Muscle of back (tissue), 11 donors: Measurements from ENCODE around the gene PDSS2. TPM values are rescaled to one million over a fixed set of nuclear protein-coding genes. Genes with fewer than 3 reads are reported as not detected.

Source experiments
- DNase-seq, 3 donors: peaks; one replicate each; pipeline versions ENCODE4 v3.0.0 to v3.0.0-alpha.2; 2013
- polyA plus RNA-seq, 10 donors: library from polyadenylated mRNA; unstranded; fragments of 120-200 nt; gene quantifications; one replicate each; pipeline ENCODE4 v1.2.1, GENCODE V29; 2013; ENCODE audit not compliant: insufficient read length in 10 of 10

The PDSS2 gene
- polyA plus RNA-seq, 10 donors, result 7.5 to 10.2 (median 8.4) TPM

GRCh38 chr6:107421696-107422256 lies 37.6 kb downstream of the PDSS2 start:
- no peak for DNase-seq

GRCh38 chr6:107419733-107420132 lies 39.6 kb downstream of the PDSS2 start:
- DNase-seq, result peak in 2 of 3 donors; percentile 4 to 15

DNA sequence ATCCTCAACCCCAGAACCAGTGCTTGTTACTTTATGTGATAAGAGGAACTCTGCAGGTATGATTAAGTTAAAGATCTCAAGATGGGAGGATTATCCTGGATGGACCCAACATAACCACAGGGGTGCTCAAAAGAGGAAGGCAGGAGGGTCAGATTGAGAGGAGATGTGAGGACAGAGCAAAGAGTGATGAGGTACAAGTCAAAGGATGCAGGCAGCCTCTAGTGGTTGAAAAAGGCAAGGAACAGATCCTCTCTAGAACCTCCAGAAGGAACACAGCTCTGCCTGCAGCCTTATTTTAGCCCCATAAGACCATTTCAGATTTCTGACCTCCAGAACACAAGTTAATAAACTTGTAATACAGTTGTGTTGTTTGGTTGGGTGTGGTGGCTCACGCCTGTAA lies 41.2 kb downstream of the PDSS2 start:
- no peak for DNase-seq

GRCh38 chr6:107416145-107416544 lies 43.2 kb downstream of the PDSS2 start:
- no peak for DNase-seq

DNA sequence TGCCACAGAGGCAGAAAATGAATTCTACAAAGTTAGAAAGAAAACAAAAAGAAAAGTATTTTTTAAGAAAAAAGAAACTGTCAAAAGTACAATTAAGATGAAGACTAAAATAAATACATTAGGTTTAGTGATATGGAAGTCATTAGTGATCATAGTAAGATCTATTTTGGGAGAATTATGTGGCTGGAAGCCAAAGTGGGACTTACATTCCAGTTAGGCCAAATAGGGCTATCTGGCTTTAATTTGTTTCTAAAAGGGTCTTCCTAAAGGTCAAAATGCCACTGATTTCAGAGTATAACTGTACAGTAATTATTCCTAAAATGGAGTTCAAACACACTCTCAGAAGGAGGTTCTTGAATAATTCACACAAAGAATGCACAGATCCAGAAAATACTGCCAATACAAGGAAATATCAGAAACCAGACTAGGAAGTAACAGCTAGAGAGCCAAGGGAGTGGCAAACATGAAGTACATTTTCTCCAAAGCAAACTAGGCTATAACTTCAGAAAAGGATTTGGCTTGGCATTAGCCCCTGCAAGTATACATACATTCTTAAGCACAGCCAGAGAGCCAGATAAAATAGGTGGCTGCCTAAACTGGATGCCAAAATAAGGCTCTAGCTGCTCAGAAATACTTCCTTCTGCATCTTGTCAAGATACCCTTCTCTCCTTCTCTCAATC lies 45.3 kb downstream of the PDSS2 start:
- peak; percentile 27 to 45 (median 32) for DNase-seq

DNA sequence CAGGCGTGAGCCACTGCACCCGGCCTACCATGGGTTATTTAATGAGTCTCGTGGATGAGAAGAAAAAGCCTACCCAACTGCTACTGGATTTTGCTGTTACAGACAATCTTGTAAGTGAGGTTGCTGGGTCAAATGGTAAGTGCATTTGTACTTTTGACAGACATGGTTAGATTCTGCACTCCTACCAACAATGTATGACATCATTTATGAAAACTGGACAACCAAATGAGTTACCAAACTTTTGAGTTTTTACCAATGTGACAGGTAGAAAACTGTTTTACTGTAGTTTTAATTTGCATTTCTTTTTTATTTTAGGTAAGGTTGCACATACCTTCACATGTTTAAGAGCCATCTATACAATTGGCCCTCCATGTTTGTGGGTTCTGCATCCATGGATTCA lies 48.2 kb downstream of the PDSS2 start:
- DNase-seq, result no peak

DNA sequence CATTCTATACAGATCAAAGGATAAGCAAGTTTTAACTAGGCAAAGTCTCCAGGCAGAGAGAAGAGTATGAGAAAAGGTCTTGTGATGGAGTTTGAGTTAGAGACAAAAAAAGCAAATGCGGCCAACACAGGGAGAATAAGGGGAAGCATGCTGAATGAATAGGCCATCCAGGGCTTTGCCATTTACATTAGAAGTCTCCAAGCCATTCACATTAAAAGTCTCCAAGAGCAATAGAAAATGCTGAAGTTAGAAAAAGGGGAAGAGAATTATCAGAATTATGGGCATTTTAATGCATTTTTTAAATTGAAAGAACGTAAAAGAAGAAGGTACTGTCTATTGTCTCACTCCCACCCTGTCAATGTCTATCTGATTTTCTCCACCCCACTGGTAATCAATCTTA lies 49.4 kb downstream of the PDSS2 start:
- no peak for DNase-seq

- DNase-seq, result no peak
Measured at GRCh38 chr6:107408714-107409113, 50.6 kb downstream of the PDSS2 start.

DNA sequence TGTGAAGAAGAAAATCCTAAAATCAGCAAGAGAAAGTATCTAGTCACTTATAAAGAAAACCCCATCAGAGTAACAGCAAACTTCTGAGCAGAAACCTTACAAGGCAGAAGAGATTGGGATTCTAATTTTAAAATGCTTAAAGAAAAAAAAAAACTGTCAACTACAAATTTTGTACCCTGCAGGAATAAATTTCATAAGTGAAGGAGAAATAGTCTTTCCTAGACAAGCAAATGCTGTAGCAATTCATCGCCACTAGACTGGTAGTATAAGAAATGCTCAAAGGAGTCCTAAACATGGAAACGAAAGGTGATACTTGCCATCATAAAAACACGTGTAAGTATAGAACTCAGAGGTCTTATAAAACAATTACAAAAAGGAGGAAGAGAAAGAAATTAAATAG lies 54.4 kb downstream of the PDSS2 start:
- DNase-seq, result no peak

DNA sequence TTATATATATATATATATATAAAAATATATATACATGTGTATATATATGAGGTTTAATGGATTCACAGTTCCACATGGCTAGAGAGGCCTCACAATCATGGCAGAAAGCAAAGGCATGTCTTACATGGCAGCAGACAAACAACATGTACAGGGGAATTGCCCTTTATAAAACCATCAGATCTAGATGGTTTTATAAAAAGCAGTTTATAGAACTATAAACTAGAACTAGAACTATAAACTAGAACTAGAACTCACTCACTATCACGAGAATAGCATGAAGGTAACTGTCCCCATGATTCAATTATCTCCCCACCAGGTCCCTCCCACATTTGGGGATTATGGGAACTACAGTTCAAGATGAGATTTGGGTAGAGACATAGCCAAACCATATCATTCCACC lies 56.8 kb downstream of the PDSS2 start:
- DNase-seq, result no peak

DNA sequence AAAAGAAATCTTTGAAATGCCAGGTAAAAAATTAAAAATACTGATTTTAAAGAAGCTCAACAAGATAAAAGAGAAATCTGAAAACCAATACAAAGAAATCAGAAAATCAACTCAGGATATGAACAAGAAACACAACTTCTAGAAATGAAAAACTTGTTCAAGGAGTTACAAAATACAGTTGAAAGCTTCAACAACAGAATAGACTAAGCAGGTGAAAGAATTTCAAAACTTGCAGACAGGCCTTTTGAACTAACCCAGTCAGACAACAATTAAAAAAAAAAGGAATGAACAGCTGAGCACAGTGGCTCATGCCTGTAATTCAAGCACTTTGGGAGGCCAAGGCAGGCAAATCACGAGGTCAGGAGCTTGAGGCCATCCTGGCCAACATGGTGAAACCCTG lies 57.8 kb downstream of the PDSS2 start:
- no peak for DNase-seq

GRCh38 chr6:107400616-107401147 lies 58.7 kb downstream of the PDSS2 start:
- no peak for DNase-seq

GRCh38 chr6:107399935-107400334 lies 59.4 kb downstream of the PDSS2 start:
- DNase-seq, result no peak

GRCh38 chr6:107398001-107398400 lies 61.4 kb downstream of the PDSS2 start:
- DNase-seq, result no peak

GRCh38 chr6:107396211-107396610 lies 63.2 kb downstream of the PDSS2 start:
- no peak for DNase-seq

- DNase-seq, result no peak
Measured at GRCh38 chr6:107392069-107392468, 67.3 kb downstream of the PDSS2 start.

DNA sequence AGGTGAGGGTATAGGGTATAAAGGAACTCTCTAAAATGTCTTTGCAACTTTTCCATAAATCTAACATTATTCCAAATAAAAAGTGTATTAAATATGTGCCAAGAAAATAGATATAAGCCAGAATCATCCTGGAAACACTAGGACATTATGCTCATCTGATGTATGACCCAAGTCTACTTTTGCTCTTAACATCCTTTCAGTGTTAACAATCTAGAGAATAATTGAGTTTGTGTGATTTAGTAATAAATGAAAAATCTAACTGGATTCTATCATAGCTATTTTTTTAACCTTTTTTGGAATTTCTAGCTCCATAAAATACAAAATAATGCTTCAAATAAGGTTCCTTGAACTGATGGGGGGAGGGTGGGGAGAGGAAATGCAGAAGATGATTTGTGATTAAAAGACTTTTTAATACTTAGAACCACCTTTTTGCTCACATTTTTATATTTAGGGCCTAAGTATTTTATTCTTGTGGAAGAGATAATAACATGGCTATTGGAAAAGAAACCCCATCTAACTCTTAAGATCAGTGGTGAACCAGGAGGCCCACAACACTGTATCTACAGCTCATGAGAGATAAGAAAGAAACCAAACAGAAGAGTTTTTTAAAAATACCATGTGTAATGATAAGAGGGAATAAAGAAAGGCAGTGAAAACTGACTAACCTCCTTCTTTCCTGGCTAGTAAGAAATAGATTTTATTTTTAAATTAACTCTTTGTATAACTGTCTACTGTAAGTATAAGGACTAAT lies 68.5 kb downstream of the PDSS2 start:
- no peak for DNase-seq

DNA sequence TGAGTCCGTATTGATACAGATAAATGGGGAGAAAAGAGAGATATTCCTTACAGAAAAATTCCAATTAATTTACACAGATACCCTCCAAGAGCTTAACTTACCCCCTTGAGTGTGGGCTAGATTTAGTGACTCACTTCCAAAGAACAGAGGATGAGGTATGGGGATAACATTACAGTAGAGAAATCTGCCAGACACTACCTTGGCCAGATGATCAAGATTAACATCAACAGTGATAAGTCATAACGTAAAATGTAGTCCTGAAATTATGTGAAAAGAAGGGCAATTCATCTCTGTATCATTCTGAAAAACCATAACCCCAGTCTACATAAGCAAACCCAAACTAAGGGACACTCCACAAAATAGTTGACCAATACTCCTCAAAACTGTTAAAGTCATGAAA lies 69.3 kb downstream of the PDSS2 start:
- DNase-seq, result no peak

DNA sequence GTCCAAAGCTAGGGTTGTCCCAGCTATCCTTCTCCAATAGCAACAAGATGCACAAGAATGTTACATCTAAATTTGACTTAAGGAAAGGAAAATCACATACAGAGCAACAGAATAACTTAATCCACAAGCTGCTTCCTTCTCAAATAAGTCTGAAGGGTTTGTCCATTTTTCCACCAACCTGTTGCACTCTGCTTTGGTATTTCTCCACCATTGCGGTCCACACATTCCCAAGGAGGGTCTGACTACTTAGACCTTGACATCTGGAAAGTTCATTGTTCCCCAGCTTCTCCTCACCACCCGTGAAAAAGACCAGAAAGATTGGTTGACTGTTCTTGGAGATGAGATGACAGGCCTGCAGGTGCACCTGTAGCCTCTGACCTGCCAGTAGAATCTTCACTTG lies 72.5 kb downstream of the PDSS2 start:
- DNase-seq, result no peak

- DNase-seq, result no peak
Measured at GRCh38 chr6:107386340-107386739, 73.0 kb downstream of the PDSS2 start.

DNA sequence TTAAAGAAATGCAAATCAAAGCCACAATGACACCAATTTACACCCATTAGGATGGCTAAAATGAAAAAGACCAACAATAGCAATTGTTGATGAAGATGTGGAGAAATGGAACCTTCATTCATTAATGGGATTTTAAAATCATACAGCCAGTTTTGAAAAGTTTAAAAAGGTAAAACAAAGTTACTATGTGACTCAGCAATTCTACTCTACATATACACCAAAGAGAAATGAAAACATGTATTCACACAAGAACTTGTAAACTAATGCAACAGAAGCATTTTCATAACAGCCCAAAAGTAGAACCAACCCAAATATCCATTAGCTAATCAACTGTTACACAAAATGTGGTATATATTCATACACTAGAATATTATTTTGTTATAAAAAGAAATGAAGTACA lies 75.7 kb downstream of the PDSS2 start:
- no peak for DNase-seq

GRCh38 chr6:107374264-107374663 lies 85.1 kb downstream of the PDSS2 start:
- DNase-seq, result no peak

- DNase-seq, result no peak
Measured at GRCh38 chr6:107369493-107369892, 89.9 kb downstream of the PDSS2 start.
